HG03442 (cell line): ENCODE data around the gene UBXN10.

Experiments
- ATAC-seq: cut with Tn5 transposase; IDR thresholded peaks from one replicate; pipeline ENCODE4 v1.9.1; 2021; ENCODE audit warnings: mild to moderate bottlenecking, moderate library complexity; ENCODE audit not compliant: unreplicated experiment

The UBXN10 gene, protein sequence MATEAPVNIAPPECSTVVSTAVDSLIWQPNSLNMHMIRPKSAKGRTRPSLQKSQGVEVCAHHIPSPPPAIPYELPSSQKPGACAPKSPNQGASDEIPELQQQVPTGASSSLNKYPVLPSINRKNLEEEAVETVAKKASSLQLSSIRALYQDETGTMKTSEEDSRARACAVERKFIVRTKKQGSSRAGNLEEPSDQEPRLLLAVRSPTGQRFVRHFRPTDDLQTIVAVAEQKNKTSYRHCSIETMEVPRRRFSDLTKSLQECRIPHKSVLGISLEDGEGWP

DNA sequence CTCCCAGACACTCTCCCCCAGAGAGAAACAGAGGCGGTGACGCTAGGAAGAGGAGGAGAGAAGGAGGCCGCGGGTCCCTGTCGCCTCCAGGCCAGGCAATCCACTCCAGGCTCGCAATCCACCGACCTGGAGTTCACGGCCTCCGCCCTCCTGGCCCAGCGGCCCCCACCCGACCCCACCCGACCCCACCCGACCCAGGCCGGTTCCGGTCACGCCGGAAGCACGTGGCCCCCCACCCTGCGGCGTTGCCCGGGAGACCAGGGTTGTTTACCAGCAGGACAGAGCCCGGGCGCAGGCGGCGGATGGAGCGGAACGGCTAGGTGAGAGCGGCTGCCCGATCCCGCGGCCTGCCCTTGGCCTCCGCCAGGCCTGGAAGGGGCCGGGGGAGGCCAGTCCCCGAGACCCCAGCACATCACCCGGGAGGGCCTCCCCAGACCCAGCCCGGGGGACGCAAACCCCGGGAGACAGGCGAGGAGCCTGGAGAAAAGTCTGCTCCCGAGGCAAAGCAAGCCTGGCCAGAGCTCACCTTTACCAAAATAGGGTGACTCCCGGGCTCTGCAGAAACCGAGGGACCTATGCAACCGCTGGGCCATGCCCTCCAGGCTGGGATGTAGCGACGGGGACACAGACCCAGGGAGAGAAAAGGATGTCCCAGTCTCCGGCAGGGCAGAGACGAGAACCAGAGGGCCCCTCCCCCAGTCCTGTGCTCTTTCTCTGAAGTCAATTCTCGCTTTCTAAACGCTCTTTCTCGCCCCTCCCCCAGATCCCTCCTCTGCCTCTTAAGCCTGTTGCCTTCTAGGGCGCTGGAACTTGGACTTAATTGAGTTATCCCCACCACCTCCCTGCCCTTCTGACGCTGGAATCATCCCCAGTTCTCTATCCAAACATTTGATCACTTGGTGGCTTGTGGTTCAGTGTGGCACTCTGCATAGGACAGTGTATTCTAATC, at the start of gene UBXN10, which contains the start of gene PLA2G2C:
UBXN10 (plus strand) TSS at position 263 of the 949 bp plus-strand sequence. CDS start 4,466 bp downstream, outside the sequence.
PLA2G2C (minus strand) TSS at position 685 of the 949 bp plus-strand sequence. CDS start 9,155 bp downstream, outside the sequence.
- no peak for ATAC-seq

DNA sequence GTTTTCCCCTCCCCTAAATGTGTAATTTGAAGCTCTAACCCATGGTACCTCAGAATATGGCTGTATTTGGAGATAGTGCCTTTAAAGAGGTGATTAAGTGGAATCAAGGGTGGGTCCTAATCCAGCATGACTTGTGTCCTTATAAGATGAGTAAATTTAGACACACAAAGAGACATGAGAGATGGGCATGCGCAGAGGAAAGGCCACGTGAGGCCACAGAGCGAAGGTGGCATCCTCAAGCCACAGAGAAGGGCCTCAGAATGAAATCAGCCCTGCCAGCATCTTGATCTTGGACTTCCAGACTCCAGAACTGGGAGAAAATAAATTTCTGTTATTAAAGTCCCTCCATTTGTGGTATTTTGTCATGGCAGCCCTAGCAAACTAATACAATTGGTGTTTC, 49.6 kb upstream of the UBXN10 start:
- ATAC-seq = no peak

- ATAC-seq = no peak
These were observed 48.8 kb upstream of the UBXN10 start for GRCh38 chr1:20137055-20137454.

GRCh38 chr1:20137604-20138003, 48.3 kb upstream of the UBXN10 start:
- no peak for ATAC-seq

DNA sequence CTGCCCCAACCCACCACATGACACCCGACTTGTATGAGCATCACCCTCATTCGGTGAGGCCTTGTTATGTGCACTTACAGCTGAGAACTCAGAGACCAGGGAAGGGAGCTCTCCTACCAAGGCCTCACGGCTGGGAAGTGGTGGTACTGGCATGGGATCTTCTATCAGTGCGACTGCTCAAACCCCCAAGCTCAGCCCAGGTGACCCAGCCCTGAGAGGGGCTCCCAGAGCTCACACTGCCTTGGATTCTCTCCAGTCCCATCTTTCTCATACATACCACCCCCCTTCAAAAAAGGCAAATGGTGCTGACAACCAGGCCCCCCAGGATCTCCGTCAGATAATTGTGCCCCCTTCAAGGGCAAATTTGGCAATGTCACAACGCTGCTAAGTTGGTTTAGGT, 47.5 kb upstream of the UBXN10 start:
- no peak for ATAC-seq

DNA sequence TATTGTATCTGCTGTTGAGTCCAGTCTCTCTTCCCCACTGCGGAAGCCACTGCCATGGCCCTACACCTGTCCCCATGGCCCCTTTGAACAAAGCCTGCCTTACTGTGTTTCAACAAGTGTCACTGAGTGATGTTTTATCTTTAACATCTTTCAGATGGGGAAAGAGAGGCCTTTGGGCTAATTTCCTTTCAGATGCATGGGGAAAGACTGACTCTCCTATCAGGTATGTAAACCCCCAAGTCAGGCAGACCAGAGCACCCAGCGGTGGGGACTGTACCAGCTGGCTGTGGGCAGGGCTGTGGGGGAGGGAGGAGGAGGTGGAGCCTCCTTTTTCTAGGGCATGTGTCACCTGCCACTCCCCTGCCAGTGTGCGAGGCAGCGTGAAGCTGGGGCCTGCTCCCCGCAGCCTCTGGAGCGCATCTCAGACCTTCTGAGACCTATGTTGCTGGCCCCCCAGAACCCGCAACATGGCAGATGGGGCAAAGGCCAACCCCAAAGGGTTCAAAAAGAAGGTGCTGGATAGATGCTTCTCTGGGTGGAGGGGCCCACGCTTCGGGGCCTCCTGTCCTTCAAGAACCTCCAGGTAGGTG, 46.8 kb upstream of the UBXN10 start, which contains the start of gene PLA2G2F:
PLA2G2F (plus strand) TSS at position 363 of the 590 bp plus-strand sequence; CDS start at position 468, 105 bp downstream.
- no peak for ATAC-seq

DNA sequence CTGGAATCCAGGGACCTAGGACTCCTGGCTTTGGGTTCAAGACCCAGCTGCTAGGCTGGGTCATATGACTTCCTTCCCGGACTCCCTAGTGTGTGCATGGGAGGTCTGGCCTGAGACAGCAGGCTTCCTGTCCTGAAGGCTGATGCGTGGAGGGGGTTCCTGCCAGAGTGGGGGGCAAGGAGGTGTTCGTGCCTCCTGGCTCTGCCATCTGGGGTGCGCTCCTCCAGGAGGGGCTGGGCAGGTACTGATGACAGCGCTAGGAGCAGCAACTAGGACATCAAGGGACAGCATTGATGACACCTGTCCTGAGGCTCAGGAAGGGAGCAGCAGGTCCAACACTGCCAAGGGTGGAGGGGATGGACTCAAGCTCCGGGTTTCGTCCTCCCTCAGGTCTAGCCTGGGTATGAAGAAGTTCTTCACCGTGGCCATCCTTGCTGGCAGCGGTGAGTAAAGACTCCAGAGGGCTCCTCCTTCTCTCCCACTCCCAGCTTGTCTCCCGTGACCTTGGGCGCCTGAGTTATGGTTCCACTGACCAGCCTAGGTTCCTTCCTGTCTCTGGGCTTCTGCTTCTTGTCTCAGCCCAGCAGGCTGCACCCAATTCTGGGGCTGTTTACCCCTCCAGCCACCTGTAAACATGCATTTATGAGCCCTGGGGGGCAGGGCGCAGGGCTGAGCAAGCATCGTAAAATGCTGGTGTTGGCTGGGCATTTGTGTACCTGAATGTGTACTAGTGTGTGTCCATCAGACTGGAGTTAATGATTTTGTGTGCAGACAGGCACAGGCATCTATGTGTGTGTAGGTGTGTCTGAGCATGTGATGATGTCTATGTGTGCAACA, 45.9 kb upstream of the UBXN10 start:
- ATAC-seq = no peak

GRCh38 chr1:20141001-20141400, 44.9 kb upstream of the UBXN10 start:
- no peak for ATAC-seq

- ATAC-seq = no peak
These were observed 44.4 kb upstream of the UBXN10 start for GRCh38 chr1:20141466-20141865.

DNA sequence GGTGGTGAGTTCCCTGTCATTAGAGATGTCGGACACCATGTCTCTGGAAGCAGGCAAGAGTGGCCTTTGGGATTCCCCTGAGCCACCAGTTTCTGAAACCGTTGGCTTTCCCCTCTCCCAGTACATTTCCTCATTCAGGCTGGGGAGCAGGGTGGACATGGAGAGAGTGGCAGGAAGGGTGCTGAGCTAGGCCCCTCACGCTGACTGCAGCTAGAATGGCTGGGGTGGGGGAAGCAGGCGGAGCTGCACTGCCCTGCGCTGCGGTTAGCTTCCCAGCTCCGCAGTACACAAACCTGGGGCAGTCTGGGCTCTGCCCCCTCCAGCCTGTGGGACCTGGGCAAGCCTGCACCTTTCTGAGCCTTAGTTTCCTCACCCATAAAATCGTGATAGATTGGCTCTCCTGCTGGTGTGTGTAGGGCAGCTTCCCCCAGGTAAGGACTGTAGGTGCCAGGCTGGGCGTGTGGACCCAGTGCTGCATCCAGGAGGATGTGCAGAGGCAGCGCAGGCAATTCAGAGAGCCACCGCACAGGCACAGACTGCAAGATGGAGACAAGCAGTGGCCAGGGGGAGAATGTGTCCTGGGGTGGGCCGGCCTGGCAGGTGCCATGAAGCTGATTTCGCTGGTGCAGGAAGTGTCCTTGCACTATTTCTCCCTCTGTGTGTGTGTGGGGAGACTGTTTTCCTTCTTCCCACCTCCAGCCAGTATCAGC, 43.7 kb upstream of the UBXN10 start:
- no peak for ATAC-seq

- no peak for ATAC-seq
These were observed 42.6 kb upstream of the UBXN10 start for GRCh38 chr1:20143318-20143717.

GRCh38 chr1:20143734-20144565, 41.9 kb upstream of the UBXN10 start:
- no peak for ATAC-seq

GRCh38 chr1:20147846-20148570, 37.9 kb upstream of the UBXN10 start:
- no peak for ATAC-seq

- ATAC-seq = no peak
These were observed 37.1 kb upstream of the UBXN10 start for GRCh38 chr1:20148571-20149500.

DNA sequence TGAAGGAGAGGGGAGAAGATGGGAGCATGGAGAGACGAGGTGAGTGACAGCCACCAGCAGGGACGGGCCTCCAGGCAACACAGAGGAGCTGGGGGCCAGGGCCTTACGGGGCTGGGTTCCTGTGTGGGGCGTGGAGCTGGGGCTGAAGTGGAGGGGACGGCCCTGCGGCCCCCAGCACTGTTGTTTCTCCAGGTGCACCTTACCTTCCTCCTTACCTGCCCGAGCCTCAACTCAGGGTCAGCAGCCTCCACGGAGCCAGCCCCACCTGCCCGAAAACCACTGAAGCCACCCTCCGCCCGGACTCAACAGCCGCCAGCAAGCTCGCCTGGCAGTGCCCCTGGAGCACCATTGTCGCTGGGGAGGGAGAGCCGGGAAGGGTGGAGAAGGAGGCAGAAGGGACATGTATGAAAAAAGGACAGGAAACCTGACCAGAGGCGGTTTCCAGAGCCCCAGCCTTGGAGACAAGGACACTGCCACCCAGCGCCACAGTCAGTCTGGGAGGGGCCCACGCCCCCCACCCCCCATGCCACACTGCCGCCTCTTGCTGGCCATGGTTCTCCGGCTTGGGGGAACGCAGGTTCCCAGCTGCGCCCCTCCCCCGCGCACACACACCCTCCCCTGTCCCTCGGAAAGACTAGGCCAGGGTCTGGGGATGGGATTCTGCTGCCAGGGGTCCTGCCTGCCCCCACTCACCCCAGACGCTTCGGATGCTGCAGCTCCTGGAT, 36.1 kb upstream of the UBXN10 start:
- ATAC-seq = no peak

DNA sequence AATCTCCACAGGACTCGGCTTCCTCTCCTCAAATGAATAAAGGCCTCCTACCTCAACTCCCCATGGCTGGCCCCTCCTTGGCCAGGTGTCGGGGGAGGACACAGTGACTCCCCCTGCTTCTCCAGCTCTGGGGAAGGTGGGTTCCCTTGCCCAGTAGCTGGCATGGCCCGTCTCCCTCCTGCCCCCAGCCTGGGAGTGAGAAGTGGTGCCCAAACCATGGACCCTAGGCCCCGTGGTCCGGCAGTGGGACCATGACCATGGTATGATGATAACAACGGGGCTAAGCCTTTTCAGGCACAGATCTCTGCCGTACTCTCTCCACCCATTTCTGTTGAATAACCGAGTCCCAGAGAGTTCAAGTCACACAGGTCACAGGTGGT, 35.6 kb upstream of the UBXN10 start:
- no peak for ATAC-seq

- no peak for ATAC-seq
These were observed 34.9 kb upstream of the UBXN10 start for GRCh38 chr1:20150969-20151368.
